Islet of Langerhans (tissue), 1 donor: ENCODE data around the gene MRTFA.

Experiments
- FAIRE-seq: peaks from one replicate; lab custom pipeline; 2011; peaks lifted over from hg19 to GRCh38; lab: Jason Lieb, UNC

Gene MRTFA

GRCh38 chr22:40486962-40487602 lies 149.4 kb downstream of the MRTFA start:
- no peak for FAIRE-seq

GRCh38 chr22:40485813-40486667 lies 150.5 kb downstream of the MRTFA start:
- FAIRE-seq = no peak

- FAIRE-seq = no peak
These were observed 151.4 kb downstream of the MRTFA start for GRCh38 chr22:40484906-40485669.

- FAIRE-seq = no peak
These were observed 153.6 kb downstream of the MRTFA start for GRCh38 chr22:40482886-40483285.

- FAIRE-seq = no peak
These were observed 154.1 kb downstream of the MRTFA start for GRCh38 chr22:40482391-40482790.

GRCh38 chr22:40480996-40481395 lies 155.5 kb downstream of the MRTFA start:
- FAIRE-seq = no peak

- no peak for FAIRE-seq
These were observed 156.5 kb downstream of the MRTFA start for GRCh38 chr22:40479887-40480538.

GRCh38 chr22:40479126-40479800 lies 157.3 kb downstream of the MRTFA start:
- no peak for FAIRE-seq

- FAIRE-seq = peak; percentile 27
These were observed 158.0 kb downstream of the MRTFA start for GRCh38 chr22:40478338-40479125.

GRCh38 chr22:40477683-40478337 lies 158.7 kb downstream of the MRTFA start:
- FAIRE-seq = no peak

GRCh38 chr22:40476341-40476740 lies 160.2 kb downstream of the MRTFA start:
- no peak for FAIRE-seq

GRCh38 chr22:40473703-40474102 lies 162.8 kb downstream of the MRTFA start:
- no peak for FAIRE-seq

- no peak for FAIRE-seq
These were observed 163.9 kb downstream of the MRTFA start for GRCh38 chr22:40472579-40472978.

- FAIRE-seq = no peak
These were observed 164.5 kb downstream of the MRTFA start for GRCh38 chr22:40472051-40472450.

- no peak for FAIRE-seq
These were observed 167.3 kb downstream of the MRTFA start for GRCh38 chr22:40469181-40469580.

GRCh38 chr22:40468616-40469015 lies 167.9 kb downstream of the MRTFA start:
- no peak for FAIRE-seq

GRCh38 chr22:40466976-40467375 lies 169.5 kb downstream of the MRTFA start:
- FAIRE-seq = no peak

GRCh38 chr22:40463683-40464082 lies 172.8 kb downstream of the MRTFA start:
- no peak for FAIRE-seq

GRCh38 chr22:40463017-40463631 lies 173.4 kb downstream of the MRTFA start:
- no peak for FAIRE-seq
